Measurements from ENCODE around the gene SRP68. TPM values are rescaled to one million over a fixed set of nuclear protein-coding genes. Genes with fewer than 3 reads are reported as not detected.

SRP68 gene
- total and polyA plus RNA-seq, 2 of the 4 experiments (the other 2 are of a cell fraction): 47.1 to 82.6 TPM

GRCh38 chr17:76002100-76002499 is 70.2 kb downstream of the SRP68 start:
- CTCF ChIA-PET: interaction anchor here (1.0 to 1.2 kb wide), 2 partner anchors 18 to 91 kb away, joined by 3 read pairs; no protein-coding TSS in a partner anchor
- Histone ChIP-seq H2BK120ac (ENCODE audit: low read depth, low read length) (no peak overlapping the region), H3K4me2 (ENCODE audit: low read depth, low read length) (no peak overlapping the region), H4K5ac (ENCODE audit: low read depth, low read length) (no peak overlapping the region), H3K9me3 (ENCODE audit: control insufficient read depth, insufficient read depth, low read length) (no peaks in the 10 kb centered on the region), H2AK5ac (ENCODE audit: low read depth, low read length) (no peak overlapping the region), H3K23ac (ENCODE audit: low read depth, low read length) (no peak overlapping the region), H2BK15ac (ENCODE audit: low read depth, low read length) (no peak overlapping the region), H3K4me1 (ENCODE audit: control insufficient read depth, insufficient read depth, low read length) (peaks cover 10% of the 10 kb centered on the region), H3K56ac (ENCODE audit: extremely low read depth, insufficient read depth, low read length) (no peak overlapping the region), H3K79me1 (ENCODE audit: low read depth in 1 of 2, low read length in 2 of 2) (peaks cover 0 to 6% of the 10 kb centered on the region in 2 experiments; a peak in 1 of 4 replicates), H3K9me1 (ENCODE audit: insufficient read depth, low read length) (0 out of 2 replicates have a peak, but pooled peaks cover 3% of the 10 kb centered on the region), H4K8ac (ENCODE audit: low read depth in 2 of 2, low read length in 2 of 2) (no peak overlapping the region), H2AFZ (replicated peaks; ENCODE audit: low read length, poor library complexity) (no peak overlapping the region), H3K36me3 (ENCODE audit: control insufficient read depth, insufficient read depth, low read length) (peaks cover 3% of the 10 kb centered on the region; the same call in 1 of the 2 replicates), H3K27ac (ENCODE audit: insufficient read depth, low read length) (no peak overlapping the region), H3K4ac (ENCODE audit: low read depth, low read length) (no peak overlapping the region), H2BK20ac (ENCODE audit: low read depth, low read length) (no peak overlapping the region), H4K20me1 (ENCODE audit: insufficient read depth, low read length) (no peaks in the 10 kb centered on the region), H3K27me3 (ENCODE audit: control insufficient read depth, insufficient read depth, low read length) (no peaks in the 10 kb centered on the region), H3K9ac (ENCODE audit: low read depth, low read length) (no peak overlapping the region), H3K18ac (ENCODE audit: low read depth, low read length) (no peak overlapping the region), H3K14ac (replicated peaks; ENCODE audit: low read depth, low read length) (no peak overlapping the region), H2BK5ac (ENCODE audit: low read depth, low read length, poor library complexity, severe bottlenecking) (no peak overlapping the region), H4K91ac (ENCODE audit: insufficient read depth, low read depth, low read length) (no peak overlapping the region), H3K4me3 (ENCODE audit: insufficient read depth, low read depth, low read length) (no peak overlapping the region), H2AK9ac (replicated peaks; ENCODE audit: low read depth, low read length, poor library complexity) (no peak overlapping the region)
- POLR2A ChIA-PET (ENCODE audit: unreplicated experiment): no interaction called here
- no TSS peak for BruUV-seq (replicated peaks)
- dilution Hi-C loops (cut with HindIII; ENCODE audit: low sequenced_read_pairs, unreplicated experiment): no loop called here
- WGBS, 2 experiments (ENCODE audit: extremely low coverage in 2 of 2, insufficient read length in 1 of 2): no CpG with 5 or more reads among the region's 12 CpGs
- TF ChIP-seq RAD21 (IDR thresholded peaks at IDR 0.05; ENCODE audit: low read length): no peak
- TF ChIP-seq CTCF (conservative IDR thresholded peaks at IDR 0.05; ENCODE audit: low read depth, low read length): no peak
- no peak for TF ChIP-seq RCOR1 (IDR thresholded peaks at IDR 0.05; ENCODE audit: insufficient replicate concordance, low read length)
- no peak for TF ChIP-seq CHD1 (IDR thresholded peaks at IDR 0.05; ENCODE audit: low read depth, low read length)
- no peak for TF ChIP-seq NFE2L2 (IDR thresholded peaks at IDR 0.05; ENCODE audit: low read depth, low read length)
- TF ChIP-seq POLR2A (IDR thresholded peaks at IDR 0.05; ENCODE audit: low read depth, low read length): no peak
- no peak for TF ChIP-seq MAZ (IDR thresholded peaks at IDR 0.05; ENCODE audit: borderline replicate concordance, low read depth, low read length)
- no peak for TF ChIP-seq RFX5 (IDR thresholded peaks at IDR 0.05; ENCODE audit: low read depth, low read length)
- TF ChIP-seq BHLHE40 (IDR thresholded peaks at IDR 0.05; ENCODE audit: low read depth, low read length): no peak
- TF ChIP-seq SMC3 (IDR thresholded peaks at IDR 0.05; ENCODE audit: low read depth, low read length): no peak
- no peak for TF ChIP-seq MAFK (IDR thresholded peaks at IDR 0.05; ENCODE audit: low read depth, low read length)
- TF ChIP-seq ELK1 (IDR thresholded peaks at IDR 0.05; ENCODE audit: borderline replicate concordance, low read depth, low read length): no peak
- TF ChIP-seq, protein P1, sequence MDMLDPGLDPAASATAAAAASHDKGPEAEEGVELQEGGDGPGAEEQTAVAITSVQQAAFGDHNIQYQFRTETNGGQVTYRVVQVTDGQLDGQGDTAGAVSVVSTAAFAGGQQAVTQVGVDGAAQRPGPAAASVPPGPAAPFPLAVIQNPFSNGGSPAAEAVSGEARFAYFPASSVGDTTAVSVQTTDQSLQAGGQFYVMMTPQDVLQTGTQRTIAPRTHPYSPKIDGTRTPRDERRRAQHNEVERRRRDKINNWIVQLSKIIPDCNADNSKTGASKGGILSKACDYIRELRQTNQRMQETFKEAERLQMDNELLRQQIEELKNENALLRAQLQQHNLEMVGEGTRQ (IDR thresholded peaks at IDR 0.05; ENCODE audit: low read depth, low read length): no peak
- no peak for TF ChIP-seq MXI1 (IDR thresholded peaks at IDR 0.05; ENCODE audit: borderline replicate concordance, low read depth, low read length)
- TF ChIP-seq CEBPB (IDR thresholded peaks at IDR 0.05; ENCODE audit: low read depth, low read length): no peak
- TF ChIP-seq FOS (IDR thresholded peaks at IDR 0.05; ENCODE audit: low read depth, low read length): no peak
- in situ Hi-C loops (cut with MboI; ENCODE audit: low sequenced_read_pairs): no loop called here
- no peak for ATAC-seq (ENCODE audit: low read depth)
- DNase-seq: no peak
- intact Hi-C loops (cut with micrococcal nuclease): no loop called here

Measured in IMR-90 (cell line).